ENCODE data around the gene ADGRL3.

Gene ADGRL3

GRCh38 chr4:61389640-61390039, 189.5 kb downstream of the ADGRL3 start:
- no peak for TF ChIP-seq CTCF (IDR thresholded peaks at IDR 0.05; ENCODE audit: poor library complexity, severe bottlenecking)
- DNase-seq (ENCODE audit: low spot score) (no peak), ATAC-seq (ENCODE audit: low read depth) (no peak)
- H3K27me3 ChIP-seq (ENCODE audit: insufficient read depth, poor library complexity, severe bottlenecking): no peaks in the 10 kb centered on the region
- H3K9me3 ChIP-seq (ENCODE audit: severe bottlenecking): no peaks in the 10 kb centered on the region
- H3K4me3 ChIP-seq (ENCODE audit: severe bottlenecking): no peak overlapping the region
- no peaks in the 10 kb centered on the region for H3K4me1 ChIP-seq (ENCODE audit: insufficient read depth, poor library complexity, severe bottlenecking)
- no peaks in the 10 kb centered on the region for H3K36me3 ChIP-seq (ENCODE audit: low read depth)
- H3K27ac ChIP-seq (ENCODE audit: poor library complexity, severe bottlenecking): no peak overlapping the region

DNA sequence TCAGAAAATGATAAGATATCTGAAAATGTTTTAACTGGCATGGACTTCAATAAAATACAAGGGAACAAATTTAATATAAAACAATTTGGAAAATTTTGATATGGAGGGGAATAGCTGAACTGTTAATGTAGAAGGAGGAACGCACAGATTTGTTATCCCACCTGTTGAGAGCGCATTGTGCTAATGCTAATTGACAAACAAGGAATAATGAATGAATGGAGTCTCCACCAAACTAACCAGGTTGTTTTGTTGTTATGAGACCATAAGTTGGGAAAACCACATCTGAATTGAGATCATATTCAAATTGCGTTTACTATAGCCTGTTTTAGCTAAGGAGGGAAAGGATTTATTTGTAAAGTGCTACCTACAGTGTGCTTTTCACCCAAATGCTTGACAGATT, 195.6 kb downstream of the ADGRL3 start:
- ATAC-seq (ENCODE audit: low read depth) (no peak), DNase-seq (ENCODE audit: low spot score) (no peak)
- Histone ChIP-seq H3K9me3 (ENCODE audit: severe bottlenecking) (no peaks in the 10 kb centered on the region), H3K27ac (ENCODE audit: poor library complexity, severe bottlenecking) (no peak overlapping the region), H3K27me3 (ENCODE audit: insufficient read depth, poor library complexity, severe bottlenecking) (no peaks in the 10 kb centered on the region), H3K4me3 (ENCODE audit: severe bottlenecking) (no peak overlapping the region), H3K36me3 (ENCODE audit: low read depth) (no peaks in the 10 kb centered on the region), H3K4me1 (ENCODE audit: insufficient read depth, poor library complexity, severe bottlenecking) (peaks cover 14% of the 10 kb centered on the region)
- no peak for TF ChIP-seq CTCF (IDR thresholded peaks at IDR 0.05; ENCODE audit: poor library complexity, severe bottlenecking)

- no peak for TF ChIP-seq CTCF (IDR thresholded peaks at IDR 0.05; ENCODE audit: poor library complexity, severe bottlenecking)
- H3K9me3 ChIP-seq (ENCODE audit: severe bottlenecking): no peaks in the 10 kb centered on the region
- H3K27ac ChIP-seq (ENCODE audit: poor library complexity, severe bottlenecking): no peak overlapping the region
- H3K4me3 ChIP-seq (ENCODE audit: severe bottlenecking): no peak overlapping the region
- no peak for ATAC-seq (ENCODE audit: low read depth)
- no peaks in the 10 kb centered on the region for H3K36me3 ChIP-seq (ENCODE audit: low read depth)
- peaks cover 14% of the 10 kb centered on the region for H3K4me1 ChIP-seq (ENCODE audit: insufficient read depth, poor library complexity, severe bottlenecking)
- no peak for DNase-seq (ENCODE audit: low spot score)
- no peaks in the 10 kb centered on the region for H3K27me3 ChIP-seq (ENCODE audit: insufficient read depth, poor library complexity, severe bottlenecking)
These were observed 197.0 kb downstream of the ADGRL3 start for GRCh38 chr4:61397174-61397573.

GRCh38 chr4:61400439-61401038, 200.4 kb downstream of the ADGRL3 start:
- no peak overlapping the region for H3K27ac ChIP-seq (ENCODE audit: poor library complexity, severe bottlenecking)
- DNase-seq (ENCODE audit: low spot score): no peak
- H3K4me1 ChIP-seq (ENCODE audit: insufficient read depth, poor library complexity, severe bottlenecking): peaks cover 14% of the 10 kb centered on the region
- no peak for ATAC-seq (ENCODE audit: low read depth)
- no peak for TF ChIP-seq CTCF (IDR thresholded peaks at IDR 0.05; ENCODE audit: poor library complexity, severe bottlenecking)
- no peak overlapping the region for H3K4me3 ChIP-seq (ENCODE audit: severe bottlenecking)
- H3K36me3 ChIP-seq (ENCODE audit: low read depth): no peaks in the 10 kb centered on the region
- no peaks in the 10 kb centered on the region for H3K27me3 ChIP-seq (ENCODE audit: insufficient read depth, poor library complexity, severe bottlenecking)
- no peaks in the 10 kb centered on the region for H3K9me3 ChIP-seq (ENCODE audit: severe bottlenecking)

- DNase-seq (ENCODE audit: low spot score): no peak
- no peak overlapping the region for H3K27ac ChIP-seq (ENCODE audit: poor library complexity, severe bottlenecking)
- H3K9me3 ChIP-seq (ENCODE audit: severe bottlenecking): no peaks in the 10 kb centered on the region
- no peaks in the 10 kb centered on the region for H3K27me3 ChIP-seq (ENCODE audit: insufficient read depth, poor library complexity, severe bottlenecking)
- no peak for ATAC-seq (ENCODE audit: low read depth)
- TF ChIP-seq CTCF (IDR thresholded peaks at IDR 0.05; ENCODE audit: poor library complexity, severe bottlenecking): no peak
- no peak overlapping the region for H3K4me3 ChIP-seq (ENCODE audit: severe bottlenecking)
- no peaks in the 10 kb centered on the region for H3K36me3 ChIP-seq (ENCODE audit: low read depth)
- H3K4me1 ChIP-seq (ENCODE audit: insufficient read depth, poor library complexity, severe bottlenecking): peaks cover 9% of the 10 kb centered on the region
These were observed 201.6 kb downstream of the ADGRL3 start for GRCh38 chr4:61401771-61402170.

Data from RWPE2 (cell line).